ENCODE results near the gene CDX2.

DNA sequence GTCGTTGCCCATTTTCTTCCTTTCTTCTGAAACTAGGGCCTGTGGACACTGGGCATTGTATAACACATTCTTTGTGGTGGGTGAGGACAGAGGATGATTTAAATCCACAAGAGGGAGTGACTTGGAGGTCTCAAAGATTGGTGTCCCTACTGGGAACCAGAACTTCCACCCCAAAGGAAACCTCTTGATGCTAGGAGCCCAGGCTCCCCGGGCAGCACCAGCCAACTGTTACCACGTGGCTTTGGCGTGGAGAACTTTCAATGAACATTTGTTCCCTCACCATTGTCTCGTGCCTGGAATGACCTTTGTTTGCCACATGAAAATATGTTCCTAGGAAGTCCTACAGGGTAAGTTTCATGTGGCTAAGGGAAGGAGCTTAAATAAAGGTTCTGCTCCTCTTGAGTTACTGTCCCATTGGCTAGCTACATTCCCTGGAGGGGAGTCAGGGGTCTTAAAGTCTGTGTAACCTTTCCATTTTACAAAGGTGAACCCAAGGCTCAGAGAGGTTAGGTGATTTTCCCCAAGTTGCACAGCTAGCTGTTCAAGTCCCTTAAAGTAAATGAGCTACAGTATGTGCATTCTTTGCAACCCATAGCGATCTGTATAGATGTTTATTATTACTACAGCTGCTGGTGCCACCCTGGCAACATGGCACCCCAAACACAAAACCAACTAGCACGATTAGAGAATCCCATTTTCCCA, 5.0 kb upstream of the CDX2 start:
- no peak for TF ChIP-seq TAF1 (IDR thresholded peaks at IDR 0.05; ENCODE audit: low read depth)
- TF ChIP-seq, protein P1, sequence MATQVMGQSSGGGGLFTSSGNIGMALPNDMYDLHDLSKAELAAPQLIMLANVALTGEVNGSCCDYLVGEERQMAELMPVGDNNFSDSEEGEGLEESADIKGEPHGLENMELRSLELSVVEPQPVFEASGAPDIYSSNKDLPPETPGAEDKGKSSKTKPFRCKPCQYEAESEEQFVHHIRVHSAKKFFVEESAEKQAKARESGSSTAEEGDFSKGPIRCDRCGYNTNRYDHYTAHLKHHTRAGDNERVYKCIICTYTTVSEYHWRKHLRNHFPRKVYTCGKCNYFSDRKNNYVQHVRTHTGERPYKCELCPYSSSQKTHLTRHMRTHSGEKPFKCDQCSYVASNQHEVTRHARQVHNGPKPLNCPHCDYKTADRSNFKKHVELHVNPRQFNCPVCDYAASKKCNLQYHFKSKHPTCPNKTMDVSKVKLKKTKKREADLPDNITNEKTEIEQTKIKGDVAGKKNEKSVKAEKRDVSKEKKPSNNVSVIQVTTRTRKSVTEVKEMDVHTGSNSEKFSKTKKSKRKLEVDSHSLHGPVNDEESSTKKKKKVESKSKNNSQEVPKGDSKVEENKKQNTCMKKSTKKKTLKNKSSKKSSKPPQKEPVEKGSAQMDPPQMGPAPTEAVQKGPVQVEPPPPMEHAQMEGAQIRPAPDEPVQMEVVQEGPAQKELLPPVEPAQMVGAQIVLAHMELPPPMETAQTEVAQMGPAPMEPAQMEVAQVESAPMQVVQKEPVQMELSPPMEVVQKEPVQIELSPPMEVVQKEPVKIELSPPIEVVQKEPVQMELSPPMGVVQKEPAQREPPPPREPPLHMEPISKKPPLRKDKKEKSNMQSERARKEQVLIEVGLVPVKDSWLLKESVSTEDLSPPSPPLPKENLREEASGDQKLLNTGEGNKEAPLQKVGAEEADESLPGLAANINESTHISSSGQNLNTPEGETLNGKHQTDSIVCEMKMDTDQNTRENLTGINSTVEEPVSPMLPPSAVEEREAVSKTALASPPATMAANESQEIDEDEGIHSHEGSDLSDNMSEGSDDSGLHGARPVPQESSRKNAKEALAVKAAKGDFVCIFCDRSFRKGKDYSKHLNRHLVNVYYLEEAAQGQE (IDR thresholded peaks at IDR 0.05; ENCODE audit: borderline replicate concordance): no peak
- TF ChIP-seq, protein P2, sequence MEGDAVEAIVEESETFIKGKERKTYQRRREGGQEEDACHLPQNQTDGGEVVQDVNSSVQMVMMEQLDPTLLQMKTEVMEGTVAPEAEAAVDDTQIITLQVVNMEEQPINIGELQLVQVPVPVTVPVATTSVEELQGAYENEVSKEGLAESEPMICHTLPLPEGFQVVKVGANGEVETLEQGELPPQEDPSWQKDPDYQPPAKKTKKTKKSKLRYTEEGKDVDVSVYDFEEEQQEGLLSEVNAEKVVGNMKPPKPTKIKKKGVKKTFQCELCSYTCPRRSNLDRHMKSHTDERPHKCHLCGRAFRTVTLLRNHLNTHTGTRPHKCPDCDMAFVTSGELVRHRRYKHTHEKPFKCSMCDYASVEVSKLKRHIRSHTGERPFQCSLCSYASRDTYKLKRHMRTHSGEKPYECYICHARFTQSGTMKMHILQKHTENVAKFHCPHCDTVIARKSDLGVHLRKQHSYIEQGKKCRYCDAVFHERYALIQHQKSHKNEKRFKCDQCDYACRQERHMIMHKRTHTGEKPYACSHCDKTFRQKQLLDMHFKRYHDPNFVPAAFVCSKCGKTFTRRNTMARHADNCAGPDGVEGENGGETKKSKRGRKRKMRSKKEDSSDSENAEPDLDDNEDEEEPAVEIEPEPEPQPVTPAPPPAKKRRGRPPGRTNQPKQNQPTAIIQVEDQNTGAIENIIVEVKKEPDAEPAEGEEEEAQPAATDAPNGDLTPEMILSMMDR (IDR thresholded peaks at IDR 0.05; ENCODE audit: poor library complexity, severe bottlenecking): no peak
- no peak for TF ChIP-seq EZH2 (IDR thresholded peaks at IDR 0.05; ENCODE audit: borderline replicate concordance, insufficient read depth, low read length, poor library complexity, severe bottlenecking)
- TF ChIP-seq EP300 (conservative IDR thresholded peaks at IDR 0.05; ENCODE audit: poor library complexity, severe bottlenecking): no peak
- no peak for TF ChIP-seq RAD21 (conservative IDR thresholded peaks at IDR 0.05)
- no peak for TF ChIP-seq POLR2AphosphoS5 (IDR thresholded peaks at IDR 0.05)

All from neural cell (in vitro differentiated cells).